HEK293T (cell line): ENCODE results near the gene NMT1.

Experiments used
- BHLHE40 ChIP-seq: fragments of 450-650 bp; IDR thresholded peaks from 2 replicates; pipeline ENCODE4 v1.6.1; 2016; ENCODE audit warnings: mild to moderate bottlenecking, moderate library complexity, borderline replicate concordance
- ELF4 ChIP-seq: fragments of 450-650 bp; IDR thresholded peaks from 2 replicates; pipeline ENCODE4 v1.6.1; 2017; ENCODE audit warnings: antibody characterized with exemption
- FOXA1 ChIP-seq: fragments of 450-650 bp; IDR thresholded peaks from 2 replicates; pipeline ENCODE4 v1.6.1; 2016; ENCODE audit warnings: mild to moderate bottlenecking
- FOXK2 ChIP-seq: fragments of 450-650 bp; IDR thresholded peaks from 2 replicates; pipeline ENCODE4 v1.6.1; 2016; ENCODE audit warnings: mild to moderate bottlenecking
- FOXM1 ChIP-seq: fragments of 450-650 bp; IDR thresholded peaks from 2 replicates; pipeline ENCODE4 v1.6.1; 2017; ENCODE audit warnings: mild to moderate bottlenecking, borderline replicate concordance
- HDGF ChIP-seq: fragments of 450-650 bp; IDR thresholded peaks from 2 replicates; pipeline ENCODE4 v1.6.1; 2017; ENCODE audit warnings: antibody characterized with exemption, borderline replicate concordance
- L3MBTL2 ChIP-seq: fragments of 450-650 bp; conservative IDR thresholded peaks from 2 replicates; pipeline ENCODE4 v1.6.1; 2016; ENCODE audit warnings: mild to moderate bottlenecking
- NFRKB ChIP-seq: fragments of 450-650 bp; IDR thresholded peaks from 2 replicates; pipeline ENCODE4 v1.6.1; 2016; ENCODE audit warnings: mild to moderate bottlenecking, moderate library complexity
- PKNOX1 ChIP-seq: fragments of 450-650 bp; IDR thresholded peaks from 2 replicates; pipeline ENCODE4 v1.6.1; 2016
- SP1 ChIP-seq: fragments of 450-650 bp; IDR thresholded peaks from 2 replicates; pipeline ENCODE4 v1.6.1; 2017
- SUZ12 ChIP-seq: fragments of 450-650 bp; IDR thresholded peaks from 2 replicates; pipeline ENCODE4 v1.6.1; 2016; ENCODE audit warnings: mild to moderate bottlenecking
- TARDBP ChIP-seq: fragments of 450-650 bp; IDR thresholded peaks from 2 replicates; pipeline ENCODE4 v1.6.1; 2016
- ZNF384 ChIP-seq: fragments of 450-650 bp; IDR thresholded peaks from 2 replicates; pipeline ENCODE4 v1.6.1; 2016

GRCh38 chr17:45112559-45113423, 51.7 kb downstream of the NMT1 start:
- TF ChIP-seq ZNF384 (no peak), FOXA1 (no peak), SUZ12 (no peak), TARDBP (no peak), FOXK2 (no peak), SP1 (no peak), FOXM1 (no peak), NFRKB (no peak), ELF4 (no peak), BHLHE40 (no peak), PKNOX1 (no peak), HDGF (no peak), L3MBTL2 (no peak)
